ENCODE data around the gene UBE2R2.

GRCh38 chr9:33880211-33881089 lies 63.5 kb downstream of the UBE2R2 start:
- TF ChIP-seq CTCF (IDR thresholded peaks at IDR 0.05) (no peak), POLR2A (IDR thresholded peaks at IDR 0.05) (no peak)
